GM23338 (cell line): ENCODE measurements around the gene ANKRD18B.

Source experiments
- CTCF ChIP-seq, 2 experiments: fragments of 200-600 bp in 1 of 2; sonication (generic) in 1 of 2; conservative IDR thresholded peaks; 2 replicates each; pipeline versions ENCODE4 v1.5.1 to v1.6.1; 2016 to 2017; ENCODE audit warnings: antibody characterized with exemption in 2 of 2, low read depth in 2 of 2, mild to moderate bottlenecking in 2 of 2, moderate library complexity in 1 of 2
- EZH2phosphoT487 ChIP-seq: fragments of 200-600 bp; sonication (generic); IDR thresholded peaks from one replicate; pipeline ENCODE4 v1.8.1; 2018; ENCODE audit warnings: antibody characterized with exemption; ENCODE audit not compliant: unreplicated experiment
- POLR2AphosphoS5 ChIP-seq: IDR thresholded peaks from 2 replicates; pipeline ENCODE4 v1.6.1; 2016; ENCODE audit warnings: antibody characterized with exemption, low read depth
- REST ChIP-seq: IDR thresholded peaks from one replicate; pipeline ENCODE4 v1.6.1; 2018; ENCODE audit warnings: antibody characterized with exemption; ENCODE audit not compliant: unreplicated experiment
- TF ChIP-seq, protein P1 (sequence below): IDR thresholded peaks from 2 replicates; pipeline ENCODE4 v1.6.1; 2016; ENCODE audit warnings: antibody characterized with exemption

- TF ChIP-seq, protein P1, sequence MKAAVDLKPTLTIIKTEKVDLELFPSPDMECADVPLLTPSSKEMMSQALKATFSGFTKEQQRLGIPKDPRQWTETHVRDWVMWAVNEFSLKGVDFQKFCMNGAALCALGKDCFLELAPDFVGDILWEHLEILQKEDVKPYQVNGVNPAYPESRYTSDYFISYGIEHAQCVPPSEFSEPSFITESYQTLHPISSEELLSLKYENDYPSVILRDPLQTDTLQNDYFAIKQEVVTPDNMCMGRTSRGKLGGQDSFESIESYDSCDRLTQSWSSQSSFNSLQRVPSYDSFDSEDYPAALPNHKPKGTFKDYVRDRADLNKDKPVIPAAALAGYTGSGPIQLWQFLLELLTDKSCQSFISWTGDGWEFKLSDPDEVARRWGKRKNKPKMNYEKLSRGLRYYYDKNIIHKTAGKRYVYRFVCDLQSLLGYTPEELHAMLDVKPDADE, result no peak
- TF ChIP-seq CTCF (conservative IDR thresholded peaks at IDR 0.05; ENCODE audit: low read depth in 2 of 2) (peak; percentile 56 to 69), REST (no peak), POLR2AphosphoS5 (no peak), EZH2phosphoT487 (no peak)
Measured at GRCh38 chr9:33517373-33517772, 6.7 kb upstream of the ANKRD18B start.
